Transverse colon (tissue), 3 donors: ENCODE results near the gene CARM1.

Experiments
- POLR2A ChIP-seq: fragments of 450-650 bp; IDR thresholded peaks from one replicate; pipeline ENCODE4 v1.6.1; 2016; ENCODE audit warnings: antibody characterized with exemption, mild to moderate bottlenecking, moderate library complexity
- TF ChIP-seq, protein P1 (sequence below), 5 experiments: fragments of 200-600 bp in 3 of 5; fragments of 450-650 bp in 2 of 5; sonication (generic) in 3 of 5; IDR thresholded peaks; 1 replicate in 2 of 5; 2 replicates in 3 of 5; pipeline ENCODE4 v1.5.1; 2016 to 2017; ENCODE audit warnings: antibody characterized with exemption in 5 of 5, inconsistent platforms in 3 of 5, mild to moderate bottlenecking in 2 of 5, moderate library complexity in 1 of 5

DNA sequence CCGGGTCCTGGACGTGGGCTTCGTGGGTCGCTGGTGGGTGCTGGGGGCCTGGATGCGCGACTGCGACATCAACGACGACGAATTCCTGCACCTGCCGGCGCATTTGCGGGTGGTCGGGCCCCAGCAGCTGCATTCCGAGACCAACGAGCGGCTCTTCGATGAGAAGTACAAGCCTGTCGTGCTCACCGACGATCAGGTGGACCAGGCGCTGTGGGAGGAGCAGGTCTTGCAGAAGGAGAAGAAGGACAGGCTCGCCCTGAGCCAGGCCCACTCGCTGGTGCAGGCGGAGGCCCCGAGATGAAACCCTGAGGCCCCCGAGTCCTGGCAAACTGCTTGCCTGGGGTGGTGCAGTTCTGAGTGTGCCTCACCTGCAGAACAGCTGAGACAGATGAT is 58.0 kb downstream of the CARM1 start:
- no peak for TF ChIP-seq POLR2A
- TF ChIP-seq, protein P1, sequence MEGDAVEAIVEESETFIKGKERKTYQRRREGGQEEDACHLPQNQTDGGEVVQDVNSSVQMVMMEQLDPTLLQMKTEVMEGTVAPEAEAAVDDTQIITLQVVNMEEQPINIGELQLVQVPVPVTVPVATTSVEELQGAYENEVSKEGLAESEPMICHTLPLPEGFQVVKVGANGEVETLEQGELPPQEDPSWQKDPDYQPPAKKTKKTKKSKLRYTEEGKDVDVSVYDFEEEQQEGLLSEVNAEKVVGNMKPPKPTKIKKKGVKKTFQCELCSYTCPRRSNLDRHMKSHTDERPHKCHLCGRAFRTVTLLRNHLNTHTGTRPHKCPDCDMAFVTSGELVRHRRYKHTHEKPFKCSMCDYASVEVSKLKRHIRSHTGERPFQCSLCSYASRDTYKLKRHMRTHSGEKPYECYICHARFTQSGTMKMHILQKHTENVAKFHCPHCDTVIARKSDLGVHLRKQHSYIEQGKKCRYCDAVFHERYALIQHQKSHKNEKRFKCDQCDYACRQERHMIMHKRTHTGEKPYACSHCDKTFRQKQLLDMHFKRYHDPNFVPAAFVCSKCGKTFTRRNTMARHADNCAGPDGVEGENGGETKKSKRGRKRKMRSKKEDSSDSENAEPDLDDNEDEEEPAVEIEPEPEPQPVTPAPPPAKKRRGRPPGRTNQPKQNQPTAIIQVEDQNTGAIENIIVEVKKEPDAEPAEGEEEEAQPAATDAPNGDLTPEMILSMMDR (IDR thresholded peaks at IDR 0.05), result no peak
